Trophoblast cell (in vitro differentiated cells and primary cell): ENCODE results near the gene FANCC.
"Not testable (repeated sequence)": the region's sequence is repeated elsewhere in the genome, so short reads cannot be mapped to it uniquely, and the experiment has no call there.

Experiments used
- DNase-seq, 2 donors: peaks; one replicate each; pipeline ENCODE4 v3.0.0-alpha.2; 2016
- H2AFZ ChIP-seq: 2 replicates; pipeline ENCODE4 v1.6.1; 2013; ENCODE audit warnings: low read length, moderate library complexity, mild to moderate bottlenecking; ENCODE audit not compliant: insufficient read depth, poor library complexity
- H2AK5ac ChIP-seq: 2 replicates; pipeline ENCODE4 v1.6.1; 2013; ENCODE audit warnings: mild to moderate bottlenecking, low read length
- H2BK120ac ChIP-seq: 2 replicates; pipeline ENCODE4 v1.6.1; 2013; ENCODE audit warnings: low read length, mild to moderate bottlenecking, moderate library complexity; ENCODE audit not compliant: insufficient read depth, poor library complexity
- H2BK12ac ChIP-seq: 2 replicates; pipeline ENCODE4 v1.6.1; 2013; ENCODE audit warnings: mild to moderate bottlenecking, low read length, moderate library complexity
- H2BK5ac ChIP-seq: 2 replicates; pipeline ENCODE4 v1.6.1; 2013; ENCODE audit warnings: low read length, low read depth, moderate library complexity, mild to moderate bottlenecking; ENCODE audit not compliant: poor library complexity
- H3K14ac ChIP-seq: 2 replicates; pipeline ENCODE4 v1.6.1; 2013; ENCODE audit warnings: mild to moderate bottlenecking, low read length
- H3K18ac ChIP-seq: 2 replicates; pipeline ENCODE4 v1.6.1; 2013; ENCODE audit warnings: mild to moderate bottlenecking, low read length
- H3K23ac ChIP-seq: 2 replicates; pipeline ENCODE4 v1.6.1; 2013; ENCODE audit warnings: low read length
- H3K27ac ChIP-seq: 2 replicates; pipeline ENCODE4 v1.5.1; 2013; ENCODE audit warnings: low read depth, mild to moderate bottlenecking, inconsistent platforms, low read length, moderate library complexity
- H3K27me3 ChIP-seq: 2 replicates; pipeline ENCODE4 v1.6.1; 2013; ENCODE audit warnings: inconsistent platforms, mild to moderate bottlenecking, low read length, moderate library complexity; ENCODE audit not compliant: insufficient read depth
- H3K36me3 ChIP-seq, 2 experiments: 1 replicate in 1 of 2; 2 replicates in 1 of 2; pipeline ENCODE4 v1.6.1; 2013; ENCODE audit warnings: low read length in 2 of 2, mild to moderate bottlenecking in 2 of 2, moderate library complexity in 1 of 2; ENCODE audit not compliant: insufficient read depth in 2 of 2, control insufficient read depth in 1 of 2
- H3K4ac ChIP-seq: 2 replicates; pipeline ENCODE4 v1.6.1; 2013; ENCODE audit warnings: low read depth, mild to moderate bottlenecking, low read length, moderate library complexity
- H3K4me1 ChIP-seq, 2 experiments: 1 replicate in 1 of 2; 2 replicates in 1 of 2; pipeline ENCODE4 v1.6.1; 2013; ENCODE audit warnings: low read length in 2 of 2, mild to moderate bottlenecking in 2 of 2, moderate library complexity in 1 of 2; ENCODE audit not compliant: insufficient read depth in 2 of 2, control insufficient read depth in 1 of 2
- H3K4me2 ChIP-seq: 2 replicates; pipeline ENCODE4 v1.6.1; 2013; ENCODE audit warnings: inconsistent platforms, mild to moderate bottlenecking, low read length, moderate library complexity
- H3K4me3 ChIP-seq: 2 replicates; pipeline ENCODE4 v1.5.1; 2013; ENCODE audit warnings: mild to moderate bottlenecking, low read depth, low read length, inconsistent platforms
- H3K79me1 ChIP-seq: one replicate; pipeline ENCODE4 v1.6.1; 2013; ENCODE audit warnings: low read length
- H3K79me2 ChIP-seq: 2 replicates; pipeline ENCODE4 v1.6.1; 2013; ENCODE audit warnings: low read length, mild to moderate bottlenecking; ENCODE audit not compliant: control insufficient read depth, insufficient read depth, poor library complexity
- H3K9ac ChIP-seq: 2 replicates; pipeline ENCODE4 v1.6.1; 2013; ENCODE audit warnings: mild to moderate bottlenecking, low read length
- H3K9me3 ChIP-seq: 2 replicates; pipeline ENCODE4 v1.6.1; 2013; ENCODE audit warnings: low read depth, mild to moderate bottlenecking, control low read depth, inconsistent platforms, low read length; ENCODE audit not compliant: insufficient read depth
- H4K12ac ChIP-seq: 2 replicates; pipeline ENCODE4 v1.6.1; 2013; ENCODE audit warnings: low read depth, mild to moderate bottlenecking, low read length, moderate library complexity
- H4K8ac ChIP-seq: 2 replicates; pipeline ENCODE4 v1.6.1; 2013; ENCODE audit warnings: low read depth, mild to moderate bottlenecking, low read length, moderate library complexity
- H4K91ac ChIP-seq: one replicate; pipeline ENCODE4 v1.6.1; 2013; ENCODE audit warnings: low read depth, mild to moderate bottlenecking, low read length, moderate library complexity
- WGBS: extraction: QIAGEN DNeasy Blood & Tissue Kit; methylation state at CpG from one replicate; pipeline ENCODE4 v1.1.7; 2013; ENCODE audit warnings: missing lambda C conversion rate; ENCODE audit not compliant: insufficient read length, insufficient coverage; ENCODE audit errors: extremely low coverage; 5-methylcytosine and 5-hydroxymethylcytosine counted together

Gene FANCC

GRCh38 chr9:95277509-95277908 lies 40.0 kb downstream of the FANCC start:
- Histone ChIP-seq H2BK5ac (no peak overlapping the region), H2AK5ac (no peak overlapping the region), H2AFZ (no peak overlapping the region), H3K4me1 (no peaks in the 10 kb centered on the region), H3K36me3 (no peaks in the 10 kb centered on the region), H3K4me2 (no peak overlapping the region), H3K4ac (no peak overlapping the region), H4K12ac (no peak overlapping the region), H3K79me2 (no peaks in the 10 kb centered on the region), H4K91ac (no peak overlapping the region), H2BK12ac (no peak overlapping the region), H3K4me3 (no peak overlapping the region), H3K14ac (no peak overlapping the region), H3K27ac (no peak overlapping the region), H3K79me1 (no peaks in the 10 kb centered on the region), H3K9me3 (no peaks in the 10 kb centered on the region), H4K8ac (no peak overlapping the region), H3K9ac (no peak overlapping the region), H3K18ac (no peak overlapping the region), H2BK120ac (no peak overlapping the region), H3K23ac (no peak overlapping the region), H3K27me3 (no peaks in the 10 kb centered on the region)
- no peak for DNase-seq

- no peak overlapping the region for H3K23ac ChIP-seq
- no peak overlapping the region for H3K4me2 ChIP-seq
- no peak overlapping the region for H4K12ac ChIP-seq
- no peaks in the 10 kb centered on the region for H3K4me1 ChIP-seq
- no peaks in the 10 kb centered on the region for H3K27me3 ChIP-seq
- no peak for DNase-seq
- no peaks in the 10 kb centered on the region for H3K79me1 ChIP-seq
- no peak overlapping the region for H3K27ac ChIP-seq
- no peak overlapping the region for H3K18ac ChIP-seq
- H3K4ac ChIP-seq = no peak overlapping the region
- no peak overlapping the region for H3K9ac ChIP-seq
- no peak overlapping the region for H4K91ac ChIP-seq
- WGBS = no CpG with 5 or more reads among the region's 8 CpGs
- H3K79me2 ChIP-seq = no peaks in the 10 kb centered on the region
- no peak overlapping the region for H2AFZ ChIP-seq
- H2BK12ac ChIP-seq = no peak overlapping the region
- H3K9me3 ChIP-seq = no peaks in the 10 kb centered on the region
- H2BK120ac ChIP-seq = no peak overlapping the region
- H3K14ac ChIP-seq = no peak overlapping the region
- no peak overlapping the region for H4K8ac ChIP-seq
- H2AK5ac ChIP-seq = no peak overlapping the region
- no peak overlapping the region for H3K4me3 ChIP-seq
- H3K36me3 ChIP-seq = no peaks in the 10 kb centered on the region
- no peak overlapping the region for H2BK5ac ChIP-seq
Observed at GRCh38 chr9:95276395-95276954, 41.0 kb downstream of the FANCC start.

GRCh38 chr9:95274160-95274559 lies 43.3 kb downstream of the FANCC start:
- not testable (repeated sequence) for H3K36me3 ChIP-seq, H3K23ac ChIP-seq, H3K79me2 ChIP-seq, H2AK5ac ChIP-seq, H3K9me3 ChIP-seq, H3K27me3 ChIP-seq, H2AFZ ChIP-seq, H3K14ac ChIP-seq, H3K79me1 ChIP-seq, H2BK120ac ChIP-seq, H3K4ac ChIP-seq, H4K8ac ChIP-seq, H3K18ac ChIP-seq, H3K4me3 ChIP-seq, H4K12ac ChIP-seq, DNase-seq, H3K27ac ChIP-seq, H2BK5ac ChIP-seq, H2BK12ac ChIP-seq, H3K4me2 ChIP-seq, H4K91ac ChIP-seq, H3K4me1 ChIP-seq, H3K9ac ChIP-seq
- no CpG with 5 or more reads among the region's 2 CpGs for WGBS

GRCh38 chr9:95273369-95274022 lies 44.0 kb downstream of the FANCC start:
- Histone ChIP-seq H3K4me3 (no peak overlapping the region), H3K36me3 (no peaks in the 10 kb centered on the region), H2AFZ (no peak overlapping the region), H2BK12ac (no peak overlapping the region), H3K27me3 (no peaks in the 10 kb centered on the region), H3K18ac (no peak overlapping the region), H3K9me3 (no peaks in the 10 kb centered on the region), H3K79me2 (no peaks in the 10 kb centered on the region), H3K23ac (no peak overlapping the region), H3K27ac (no peak overlapping the region), H3K4me2 (no peak overlapping the region), H3K9ac (no peak overlapping the region), H4K8ac (no peak overlapping the region), H3K4me1 (no peaks in the 10 kb centered on the region), H2AK5ac (no peak overlapping the region), H3K79me1 (no peaks in the 10 kb centered on the region), H3K14ac (no peak overlapping the region), H2BK120ac (no peak overlapping the region), H4K91ac (no peak overlapping the region), H2BK5ac (no peak overlapping the region), H3K4ac (no peak overlapping the region), H4K12ac (no peak overlapping the region)
- WGBS = no CpG with 5 or more reads among the region's 4 CpGs
- DNase-seq = no peak
